OCI-LY7 (cell line): ENCODE data around the gene BLTP2.

Experiments
- CTCF ChIP-seq: fragments of 200-600 bp; sonication (generic); conservative IDR thresholded peaks from 2 replicates; pipeline ENCODE4 v1.5.1; 2014; ENCODE audit warnings: mild to moderate bottlenecking, antibody characterized with exemption, low read length, moderate library complexity, mixed read lengths
- EZH2phosphoT487 ChIP-seq: fragments of 200-600 bp; sonication (generic); IDR thresholded peaks from 2 replicates; pipeline ENCODE4 v1.6.1; 2018; ENCODE audit warnings: low read depth, borderline replicate concordance, mild to moderate bottlenecking, mixed run types, antibody characterized with exemption, low read length, moderate library complexity, mixed read lengths

GRCh38 chr17:28688481-28688880 is 43.5 kb upstream of the BLTP2 start:
- no peak for TF ChIP-seq CTCF
- no peak for TF ChIP-seq EZH2phosphoT487
